T-helper 2 cell treated with Interferon-gamma antibody and Interleukin-4, amounts not matched to agents 100 ng/mL and 5 ng/mL, for 36 hours (primary cell): Measurements from ENCODE around the gene PALM3. TPM values are rescaled to one million over a fixed set of nuclear protein-coding genes. Genes with fewer than 3 reads are reported as not detected.

ENCODE experiments used
- intact Hi-C: fragments of 100-400 bp; cut with micrococcal nuclease; formaldehyde crosslinking; loops from one replicate; pipeline ENCODE4 v1.15.1; 2023
- total RNA-seq: library from RNA; stranded (reverse); gene quantifications from 2 replicates; pipeline ENCODE4 v1.2.3, GENCODE V29; 2022

Gene PALM3
- total RNA-seq, 1 donor from 2014 or later: not detected

DNA sequence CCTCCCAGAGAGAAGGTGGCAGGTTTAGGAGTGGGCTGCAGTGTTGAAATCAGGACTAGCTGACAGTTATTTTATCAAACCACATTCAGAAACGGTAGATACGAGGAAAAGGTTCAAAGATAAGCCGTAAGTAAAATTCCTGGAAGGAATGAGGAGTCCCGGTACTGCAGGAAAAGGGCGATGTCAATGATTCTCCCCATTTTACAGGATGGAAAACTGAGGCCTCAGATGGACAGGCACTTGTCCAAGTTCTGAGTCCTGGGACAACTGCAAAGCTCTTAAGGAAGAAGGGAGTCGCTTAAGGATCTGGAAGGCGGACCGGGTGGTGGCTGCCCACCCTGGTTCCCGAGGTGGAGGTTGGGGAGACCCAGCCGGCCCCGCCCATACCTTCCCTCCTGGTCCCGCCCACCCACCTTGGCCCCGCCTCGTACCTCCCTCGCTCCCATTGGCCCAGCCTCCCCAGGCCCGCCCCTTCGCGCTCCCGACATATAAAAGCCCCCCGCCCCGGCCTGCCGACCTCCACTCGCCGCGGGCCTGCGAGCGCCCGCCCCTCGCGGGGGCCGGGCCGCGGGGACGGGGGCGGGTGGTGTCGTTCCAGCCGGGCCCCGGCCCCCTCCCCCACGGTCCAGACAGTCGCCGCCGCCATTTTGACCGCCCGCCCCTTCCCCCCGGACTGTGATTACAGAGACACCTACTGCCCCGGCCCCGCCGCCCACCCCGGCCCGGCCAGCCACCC is 56.4 kb downstream of the PALM3 start:
- intact Hi-C loops: loop anchor here (1.0 to 5.0 kb wide), 5 partner anchors 19 to 75 kb away; partner anchors contain the start of genes DCAF15 and MISP3

DNA sequence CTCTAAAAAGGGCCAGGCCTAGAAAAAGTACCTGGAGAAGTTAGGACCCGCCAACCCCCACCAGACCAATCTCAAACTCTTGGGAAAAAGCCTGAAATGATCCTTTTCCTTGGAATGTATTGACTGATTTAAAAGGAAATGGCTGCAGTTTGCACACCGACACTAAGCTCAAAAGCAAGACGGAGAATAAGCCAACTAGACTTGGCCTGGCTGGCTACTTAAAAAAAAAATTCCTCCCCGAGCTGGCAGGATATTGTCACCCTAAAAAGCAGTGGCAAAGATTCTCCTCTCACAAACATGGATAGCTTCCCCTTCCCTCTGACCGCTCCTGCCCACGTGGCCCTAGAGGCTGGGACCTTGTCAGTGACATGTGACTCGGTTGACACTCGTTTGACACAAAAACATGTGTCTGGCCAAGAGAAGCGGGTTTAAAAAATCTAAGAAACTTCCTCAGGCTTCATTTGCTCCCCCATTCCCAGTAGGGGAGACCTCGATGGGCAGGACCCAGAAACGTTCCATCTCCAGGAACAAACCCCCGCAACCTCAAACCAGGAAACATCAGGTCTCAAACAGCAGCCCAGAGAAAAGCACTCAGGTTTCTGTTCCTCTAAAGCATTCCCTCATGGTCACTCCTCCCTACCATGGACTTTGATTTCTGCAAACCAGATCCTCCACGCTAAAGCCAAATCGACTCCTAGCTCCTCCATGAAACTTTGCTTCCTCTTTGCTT is 57.1 kb downstream of the PALM3 start:
- intact Hi-C loops: loop anchor here (5.0 kb wide), 1 partner anchor 68 kb away; the partner anchor contains the start of gene MISP3

Other genes with a start within 250 kb of the PALM3 start
- gene NANOS3, start 184.9 kb downstream of the PALM3 start, total RNA-seq: 0.70 TPM in 1 of 2 replicates, not detected in the other
- gene BRME1, start 156.0 kb downstream of the PALM3 start, total RNA-seq: 10.5 and 11.3 TPM in 2 replicates
- gene CC2D1A, start 155.9 kb downstream of the PALM3 start, total RNA-seq: 35.7 and 37.2 TPM in 2 replicates
- gene PODNL1, start 123.7 kb downstream of the PALM3 start, total RNA-seq: 0.30 TPM in 1 of 2 replicates, not detected in the other
- 70.3 and 71.9 TPM in 2 replicates for gene DCAF15, start 109.6 kb downstream of the PALM3 start, total RNA-seq
- 16.1 and 16.2 TPM in 2 replicates for gene RFX1, start 55.8 kb downstream of the PALM3 start, total RNA-seq
- not detected in 2 replicates for gene RLN3, start 33.9 kb downstream of the PALM3 start, total RNA-seq
- 90.2 and 91.1 TPM in 2 replicates for gene IL27RA, start 30.3 kb downstream of the PALM3 start, total RNA-seq
- gene MISP3, start 10.7 kb upstream of the PALM3 start, total RNA-seq: 2.1 TPM in 2 replicates
- gene C19orf67, start 23.7 kb upstream of the PALM3 start, total RNA-seq: 0.30 and 0.39 TPM in 2 replicates
- gene SAMD1, start 28.7 kb upstream of the PALM3 start, total RNA-seq: 103 and 104 TPM in 2 replicates
- 65.4 and 67.4 TPM in 2 replicates for gene PRKACA, start 55.7 kb upstream of the PALM3 start, total RNA-seq
- gene ASF1B, start 74.5 kb upstream of the PALM3 start, total RNA-seq: 114 and 117 TPM in 2 replicates
- gene ADGRL1, start 144.1 kb upstream of the PALM3 start, total RNA-seq: 8.4 and 11.0 TPM in 2 replicates